Measurements from ENCODE around the gene RALB.

DNA sequence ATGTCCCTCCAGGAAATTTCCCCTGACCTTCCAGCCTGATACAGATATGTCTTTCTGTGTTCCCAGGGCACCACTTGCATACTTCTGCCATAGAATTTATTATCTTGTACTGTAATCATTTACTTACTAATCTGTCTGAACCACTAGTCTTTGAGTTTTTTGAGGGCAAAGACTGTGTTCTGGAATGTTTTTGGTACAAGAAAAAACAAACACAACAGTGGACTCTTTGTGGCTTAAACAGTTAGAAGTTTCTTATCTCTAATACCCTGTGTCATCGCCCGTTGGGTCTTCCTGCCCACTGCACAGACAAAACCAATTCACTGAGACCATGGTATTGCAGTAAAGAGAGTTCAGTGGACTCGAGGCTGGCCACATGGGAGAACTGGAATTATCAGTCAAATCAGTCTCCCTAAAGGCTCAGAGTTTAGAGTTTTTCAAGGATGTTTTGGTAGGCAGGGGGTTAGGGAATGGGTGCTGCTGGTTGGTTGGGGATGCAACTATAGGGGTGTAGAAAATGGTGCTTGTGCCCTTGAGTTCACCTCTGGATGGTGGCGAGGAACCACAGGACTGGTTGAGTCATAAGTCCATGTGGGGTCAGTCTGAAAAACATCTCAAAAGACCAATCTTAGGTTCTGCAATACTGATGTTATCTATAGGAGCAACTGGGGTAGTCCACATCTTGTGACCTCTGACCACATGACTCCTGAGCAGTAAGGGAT is 20.3 kb downstream of the RALB start:
- no peak for TF ChIP-seq SP3 (tag by site-specific recombination; IDR thresholded peaks at IDR 0.05)
- TF ChIP-seq, protein P1, sequence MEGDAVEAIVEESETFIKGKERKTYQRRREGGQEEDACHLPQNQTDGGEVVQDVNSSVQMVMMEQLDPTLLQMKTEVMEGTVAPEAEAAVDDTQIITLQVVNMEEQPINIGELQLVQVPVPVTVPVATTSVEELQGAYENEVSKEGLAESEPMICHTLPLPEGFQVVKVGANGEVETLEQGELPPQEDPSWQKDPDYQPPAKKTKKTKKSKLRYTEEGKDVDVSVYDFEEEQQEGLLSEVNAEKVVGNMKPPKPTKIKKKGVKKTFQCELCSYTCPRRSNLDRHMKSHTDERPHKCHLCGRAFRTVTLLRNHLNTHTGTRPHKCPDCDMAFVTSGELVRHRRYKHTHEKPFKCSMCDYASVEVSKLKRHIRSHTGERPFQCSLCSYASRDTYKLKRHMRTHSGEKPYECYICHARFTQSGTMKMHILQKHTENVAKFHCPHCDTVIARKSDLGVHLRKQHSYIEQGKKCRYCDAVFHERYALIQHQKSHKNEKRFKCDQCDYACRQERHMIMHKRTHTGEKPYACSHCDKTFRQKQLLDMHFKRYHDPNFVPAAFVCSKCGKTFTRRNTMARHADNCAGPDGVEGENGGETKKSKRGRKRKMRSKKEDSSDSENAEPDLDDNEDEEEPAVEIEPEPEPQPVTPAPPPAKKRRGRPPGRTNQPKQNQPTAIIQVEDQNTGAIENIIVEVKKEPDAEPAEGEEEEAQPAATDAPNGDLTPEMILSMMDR (tag by site-specific recombination; IDR thresholded peaks at IDR 0.05) = no peak

All from HEK293 (cell line).